Activated CD8-positive, alpha-beta memory T cell treated with anti-CD3 and anti-CD28 coated beads, Interleukin-2, amount 50 U/mL, for 4 hours (primary cell): Measurements from ENCODE around the gene GPR148.

Experiments
- DNase-seq: peaks from one replicate; pipeline ENCODE4 v3.0.0-alpha.2; 2020

Gene GPR148

GRCh38 chr2:130776550-130776949 lies 47.7 kb downstream of the GPR148 start:
- DNase-seq = no peak

GRCh38 chr2:130778781-130779180 lies 49.9 kb downstream of the GPR148 start:
- DNase-seq = no peak
